Common myeloid progenitor, CD34-positive (primary cell): ENCODE data around the gene EVX2.

Experiments used
- CTCF ChIA-PET: fragments of 350-600 bp; sonication (Branson Sonifier 250); formaldehyde crosslinking; loops from one replicate; lab custom pipeline; 2021; ENCODE audit warnings: antibody characterized with exemption; lab: Charles Lee
- POLR2A ChIA-PET: fragments of 350-600 bp; sonication (Branson Sonifier 250); formaldehyde crosslinking; loops from one replicate; lab custom pipeline; 2021; ENCODE audit warnings: antibody characterized with exemption; lab: Charles Lee
- DNase-seq, 3 donors: peaks; one replicate each; pipeline versions ENCODE4 v3.0.0 to v3.0.0-alpha.2; 2013
- H3K27ac ChIP-seq, 2 experiments: 1 replicate in 1 of 2; 2 replicates in 1 of 2; pipeline ENCODE4 v1.7.0; 2013; ENCODE audit warnings: inconsistent platforms in 2 of 2, low read length in 2 of 2, mild to moderate bottlenecking in 2 of 2, low read depth in 1 of 2, moderate library complexity in 1 of 2; ENCODE audit not compliant: severe bottlenecking in 2 of 2, insufficient read depth in 1 of 2, poor library complexity in 1 of 2
- H3K27me3 ChIP-seq, 5 experiments: replicated peaks in 2 of 5; 1 replicate in 3 of 5; 2 replicates in 2 of 5; pipeline versions ENCODE4 v1.6.1 to v1.7.0; 2013; ENCODE audit warnings: low read length in 4 of 5, mild to moderate bottlenecking in 2 of 5, moderate library complexity in 2 of 5, inconsistent platforms in 1 of 5; ENCODE audit not compliant: insufficient read depth in 5 of 5, control insufficient read depth in 4 of 5
- H3K36me3 ChIP-seq, 4 experiments: 1 replicate in 2 of 4; 2 replicates in 2 of 4; pipeline versions ENCODE4 v1.6.1 to v1.7.0; 2013; ENCODE audit warnings: low read length in 3 of 4, control low read depth in 1 of 4, mild to moderate bottlenecking in 1 of 4; ENCODE audit not compliant: control insufficient read depth in 4 of 4, insufficient read depth in 4 of 4
- H3K4me1 ChIP-seq, 4 experiments: 1 replicate in 3 of 4; 2 replicates in 1 of 4; pipeline versions ENCODE4 v1.6.1 to v1.7.1; 2013; ENCODE audit warnings: low read length in 3 of 4, mild to moderate bottlenecking in 3 of 4, control low read depth in 1 of 4, inconsistent platforms in 1 of 4, moderate library complexity in 1 of 4; ENCODE audit not compliant: control insufficient read depth in 4 of 4, insufficient read depth in 4 of 4; ENCODE audit errors: control extremely low read depth in 1 of 4
- H3K4me3 ChIP-seq, 7 experiments: 1 replicate in 4 of 7; 2 replicates in 3 of 7; pipeline versions ENCODE4 v1.5.1 to v1.7.0; 2013; ENCODE audit warnings: mild to moderate bottlenecking in 7 of 7, low read length in 6 of 7, moderate library complexity in 6 of 7, inconsistent platforms in 2 of 7, low read depth in 2 of 7, control low read depth in 1 of 7; ENCODE audit not compliant: insufficient read depth in 4 of 7, control insufficient read depth in 1 of 7; ENCODE audit errors: extremely low read depth in 1 of 7
- H3K9me3 ChIP-seq, 5 experiments: 1 replicate in 4 of 5; 2 replicates in 1 of 5; pipeline versions ENCODE4 v1.6.1 to v1.7.1; 2013; ENCODE audit warnings: low read length in 4 of 5, mild to moderate bottlenecking in 2 of 5, inconsistent platforms in 1 of 5, low read depth in 1 of 5, moderate library complexity in 1 of 5; ENCODE audit not compliant: control insufficient read depth in 4 of 5, insufficient read depth in 2 of 5; ENCODE audit errors: control extremely low read depth in 1 of 5
- whole genome bisulfite sequencing: methylation state at CpG from one replicate; pipeline ENCODE4 v1.1.5; 2013; ENCODE audit not compliant: insufficient coverage; 5-methylcytosine and 5-hydroxymethylcytosine counted together

EVX2 gene

GRCh38 chr2:176088048-176088936 is 4.5 kb upstream of the EVX2 start:
- Histone ChIP-seq H3K9me3 (peaks cover 0 to 2% (median 0%) of the 10 kb centered on the region in 5 experiments), H3K27ac (no peak overlapping the region), H3K27me3 (peaks cover 24 to 99% (median 74%) of the 10 kb centered on the region in 5 experiments), H3K4me1 (peaks cover 0 to 18% (median 9%) of the 10 kb centered on the region in 4 experiments), H3K4me3 (peak overlapping the region in 6 of 7 experiments; percentile 21 to 61 (median 32)), H3K36me3 (no peaks in the 10 kb centered on the region)
- ChIA-PET CTCF (interaction anchor here (0.7 to 2.7 kb wide), 7 partner anchors 8 to 547 kb away, joined by 3 to 13 read pairs (median 5); no protein-coding TSS in a partner anchor), POLR2A (no interaction called here)
- WGBS: 3% methylated on average over 31 of the region's 49 CpGs
- peak in 1 of 3 donors; percentile 46 for DNase-seq

GRCh38 chr2:176087330-176088047 is 3.7 kb upstream of the EVX2 start:
- 18% methylated on average over 23 of the region's 29 CpGs for WGBS
- Histone ChIP-seq H3K4me1 (peaks cover 0 to 11% (median 6%) of the 10 kb centered on the region in 4 experiments), H3K36me3 (no peaks in the 10 kb centered on the region), H3K27ac (no peak overlapping the region), H3K27me3 (peaks cover 25 to 100% (median 78%) of the 10 kb centered on the region in 5 experiments), H3K9me3 (no peaks in the 10 kb centered on the region), H3K4me3 (peak overlapping the region in 2 of 7 experiments; percentile 21 to 61)
- no peak for DNase-seq
- POLR2A ChIA-PET: no interaction called here
- CTCF ChIA-PET: interaction anchor here (0.7 to 2.7 kb wide), 6 partner anchors 9 to 548 kb away, joined by 3 to 13 read pairs (median 4); no protein-coding TSS in a partner anchor

- CTCF ChIA-PET: interaction anchor here (0.8 to 2.5 kb wide), 17 partner anchors 9 to 1314 kb away, joined by 3 to 17 read pairs (median 4); partner anchors contain the start of gene HOXD11
- POLR2A ChIA-PET: no interaction called here
- H3K27ac ChIP-seq: no peak overlapping the region
- peaks cover 0 to 2% (median 0%) of the 10 kb centered on the region in 5 experiments for H3K9me3 ChIP-seq
- no peak overlapping the region for H3K4me3 ChIP-seq
- WGBS: 3% methylated on average over 38 of the region's 46 CpGs
- peak in 1 of 3 donors; percentile 61 for DNase-seq
- H3K4me1 ChIP-seq: peaks cover 0 to 10% (median 6%) of the 10 kb centered on the region in 4 experiments
- H3K36me3 ChIP-seq: no peaks in the 10 kb centered on the region
- peaks cover 32 to 100% (median 80%) of the 10 kb centered on the region in 5 experiments for H3K27me3 ChIP-seq
Observed at GRCh38 chr2:176085861-176086771, 2.4 kb upstream of the EVX2 start.

GRCh38 chr2:176085120-176085788 is 1.5 kb upstream of the EVX2 start:
- H3K27ac ChIP-seq: no peak overlapping the region
- no peak overlapping the region for H3K4me3 ChIP-seq
- H3K9me3 ChIP-seq: peaks cover 0 to 7% (median 0%) of the 10 kb centered on the region in 5 experiments
- POLR2A ChIA-PET: no interaction called here
- 7% methylated on average over 33 of the region's 40 CpGs for WGBS
- peaks cover 36 to 100% (median 82%) of the 10 kb centered on the region in 5 experiments for H3K27me3 ChIP-seq
- CTCF ChIA-PET: interaction anchor here (0.8 to 2.5 kb wide), 18 partner anchors 9 to 1313 kb away, joined by 3 to 17 read pairs (median 4); partner anchors contain the start of gene HOXD11
- H3K36me3 ChIP-seq: no peaks in the 10 kb centered on the region
- H3K4me1 ChIP-seq: peaks cover 0 to 17% (median 11%) of the 10 kb centered on the region in 4 experiments
- DNase-seq: no peak

GRCh38 chr2:176084611-176085119 is 903 bp upstream of the EVX2 start:
- H3K4me1 ChIP-seq: peaks cover 0 to 18% (median 12%) of the 10 kb centered on the region in 4 experiments
- POLR2A ChIA-PET: no interaction called here
- no peak overlapping the region for H3K4me3 ChIP-seq
- peaks cover 0 to 7% (median 0%) of the 10 kb centered on the region in 5 experiments for H3K9me3 ChIP-seq
- H3K36me3 ChIP-seq: no peaks in the 10 kb centered on the region
- peaks cover 36 to 100% (median 77%) of the 10 kb centered on the region in 5 experiments for H3K27me3 ChIP-seq
- no peak for DNase-seq
- no peak overlapping the region for H3K27ac ChIP-seq
- WGBS: 2% methylated on average over 21 of the region's 26 CpGs
- CTCF ChIA-PET: interaction anchor here (1.0 to 2.5 kb wide), 10 partner anchors 10 to 1313 kb away, joined by 3 to 17 read pairs (median 4); no protein-coding TSS in a partner anchor
